ENCODE measurements around the gene MOK.

Gene MOK

DNA sequence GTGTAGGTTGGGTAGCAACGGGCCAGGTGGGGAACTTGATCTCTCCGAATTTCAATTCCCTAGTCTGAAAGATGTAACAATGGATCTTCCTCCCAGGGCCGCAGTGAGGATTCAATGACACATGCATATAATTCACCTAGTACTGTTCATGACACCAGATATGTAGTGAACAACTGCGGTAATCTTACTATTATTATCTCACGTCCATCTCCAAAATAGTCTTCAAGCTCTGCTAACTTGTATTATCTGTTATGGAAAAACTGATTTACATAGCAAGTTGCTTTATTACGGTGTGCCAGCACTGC, 26.4 kb downstream of the MOK start:
- no peak overlapping the region for H3K9ac ChIP-seq (ENCODE audit: low read length)
- H3K4me1 ChIP-seq (ENCODE audit: control insufficient read depth, low read depth, low read length), result no peaks in the 10 kb centered on the region
- no peak overlapping the region for H3K4me3 ChIP-seq (ENCODE audit: low read length)

DNA sequence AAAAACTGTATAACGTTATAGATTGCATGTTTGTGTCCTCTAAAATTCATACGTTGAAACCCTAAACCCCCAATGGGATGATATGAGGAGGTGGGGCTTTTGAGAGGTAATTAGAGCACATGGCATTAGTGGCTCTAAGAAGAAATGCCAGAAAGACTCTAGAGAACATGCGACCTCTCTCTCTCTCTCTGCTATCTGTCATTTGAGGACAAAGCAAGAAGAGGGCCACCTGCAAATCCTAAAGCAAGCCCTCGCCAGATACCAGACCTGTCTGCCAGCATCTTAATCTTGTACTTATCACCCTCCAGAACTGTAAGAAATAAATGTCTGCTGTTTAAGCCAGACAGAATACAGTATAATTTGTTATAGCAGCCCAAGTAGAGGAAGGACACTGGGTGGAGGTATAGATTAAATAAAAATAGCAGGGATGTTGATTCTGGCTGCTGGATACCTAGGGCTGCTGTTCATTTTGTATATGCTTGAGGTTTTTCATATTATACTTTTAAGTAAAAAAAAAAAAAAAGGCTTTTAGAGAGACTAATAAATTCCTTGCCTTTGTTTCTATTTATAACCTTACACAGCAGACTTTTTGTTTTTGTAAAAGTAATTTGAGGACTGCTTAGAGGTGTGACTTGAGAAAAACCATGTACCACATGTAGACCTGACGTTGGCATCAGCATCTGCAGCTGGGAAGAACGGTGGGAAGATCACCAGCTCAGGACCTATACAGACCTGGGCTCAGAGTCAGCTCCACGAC, 26.9 kb downstream of the MOK start:
- Histone ChIP-seq H3K27ac (ENCODE audit: low read length) (no peak overlapping the region), H3K36me3 (ENCODE audit: control insufficient read depth, low read depth, low read length) (no peaks in the 10 kb centered on the region), H3K9ac (ENCODE audit: low read length) (no peak overlapping the region), H3K4me3 (ENCODE audit: low read length) (no peak overlapping the region), H3K27me3 (ENCODE audit: control insufficient read depth, insufficient read depth, low read length) (no peaks in the 10 kb centered on the region), H3K9me3 (ENCODE audit: control insufficient read depth, low read depth, low read length) (no peaks in the 10 kb centered on the region), H3K4me1 (ENCODE audit: control insufficient read depth, low read depth, low read length) (no peaks in the 10 kb centered on the region)

More for the DNA sequence above, 26.4 kb downstream of the MOK start:
- H3K27ac ChIP-seq (ENCODE audit: low read length), result no peak overlapping the region
- no peaks in the 10 kb centered on the region for H3K9me3 ChIP-seq (ENCODE audit: control insufficient read depth, low read depth, low read length)
- no peaks in the 10 kb centered on the region for H3K36me3 ChIP-seq (ENCODE audit: control insufficient read depth, low read depth, low read length)
- H3K27me3 ChIP-seq (ENCODE audit: control insufficient read depth, insufficient read depth, low read length), result no peaks in the 10 kb centered on the region

DNA sequence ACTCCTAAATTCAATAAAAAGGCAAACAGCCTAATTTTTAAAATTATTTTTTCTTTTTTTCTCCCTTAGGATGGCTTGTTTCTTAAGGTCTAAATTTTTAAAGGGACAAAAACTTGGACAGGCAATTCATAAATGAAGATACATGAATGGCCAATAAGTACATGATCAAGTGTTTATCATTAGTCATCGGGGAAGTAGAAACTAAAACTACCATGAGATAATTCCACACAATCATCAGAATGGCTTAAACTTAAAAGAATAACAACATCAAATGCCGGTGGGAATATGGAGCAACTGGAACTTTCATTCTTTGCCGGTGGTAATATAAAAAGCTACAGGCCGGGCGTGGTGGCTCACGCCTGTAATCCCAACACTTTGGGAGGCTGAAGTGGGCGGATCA, 29.1 kb downstream of the MOK start:
- no peak overlapping the region for H3K9ac ChIP-seq (ENCODE audit: low read length)
- no peak overlapping the region for H3K27ac ChIP-seq (ENCODE audit: low read length)
- no peak overlapping the region for H3K4me3 ChIP-seq (ENCODE audit: low read length)
- no peaks in the 10 kb centered on the region for H3K36me3 ChIP-seq (ENCODE audit: control insufficient read depth, low read depth, low read length)
- H3K27me3 ChIP-seq (ENCODE audit: control insufficient read depth, insufficient read depth, low read length), result no peaks in the 10 kb centered on the region
- no peaks in the 10 kb centered on the region for H3K9me3 ChIP-seq (ENCODE audit: control insufficient read depth, low read depth, low read length)
- no peaks in the 10 kb centered on the region for H3K4me1 ChIP-seq (ENCODE audit: control insufficient read depth, low read depth, low read length)

DNA sequence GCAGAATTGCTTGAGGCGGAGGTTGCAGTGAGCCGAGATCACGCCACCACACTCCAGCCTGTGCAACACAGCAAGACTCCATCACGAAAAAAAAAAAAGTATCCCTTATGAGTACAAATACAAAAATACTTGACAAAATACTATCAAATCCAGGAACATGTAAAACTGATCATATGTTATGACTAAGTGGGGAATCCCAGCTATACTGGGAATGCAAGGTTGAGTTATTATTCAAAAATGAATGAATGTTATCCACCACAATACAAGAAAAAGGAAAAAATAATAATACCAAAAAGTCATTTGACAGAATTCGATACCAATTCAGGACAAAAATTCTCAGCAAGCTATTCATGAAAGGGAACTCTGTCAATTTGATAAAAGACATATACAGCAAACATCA, 32.6 kb downstream of the MOK start:
- Histone ChIP-seq H3K4me1 (ENCODE audit: control insufficient read depth, low read depth, low read length) (no peaks in the 10 kb centered on the region), H3K27me3 (ENCODE audit: control insufficient read depth, insufficient read depth, low read length) (no peaks in the 10 kb centered on the region), H3K27ac (ENCODE audit: low read length) (no peak overlapping the region), H3K36me3 (ENCODE audit: control insufficient read depth, low read depth, low read length) (no peaks in the 10 kb centered on the region), H3K4me3 (ENCODE audit: low read length) (no peak overlapping the region), H3K9ac (ENCODE audit: low read length) (no peak overlapping the region), H3K9me3 (ENCODE audit: control insufficient read depth, low read depth, low read length) (no peaks in the 10 kb centered on the region)

DNA sequence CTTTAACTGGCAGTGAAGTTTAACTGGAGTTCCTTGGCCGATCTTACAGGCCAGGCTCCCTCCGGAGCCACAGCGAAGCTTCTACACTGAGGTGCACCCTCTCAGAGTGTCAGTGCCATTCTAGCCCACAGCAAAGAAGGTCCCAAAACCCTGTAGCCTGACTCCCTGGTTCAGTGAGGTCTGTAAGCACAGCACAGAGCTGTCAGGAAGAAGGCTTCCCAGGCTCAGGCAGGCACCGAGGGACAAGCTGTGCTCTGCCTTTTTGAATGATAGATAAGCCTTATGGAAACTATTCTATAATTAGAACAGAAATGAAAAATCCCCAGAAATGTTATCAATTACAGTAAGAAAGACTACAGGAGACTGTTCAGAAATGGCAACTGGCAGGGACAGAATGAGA, 40.2 kb downstream of the MOK start:
- Histone ChIP-seq H3K4me3 (ENCODE audit: low read length) (no peak overlapping the region), H3K36me3 (ENCODE audit: control insufficient read depth, low read depth, low read length) (no peaks in the 10 kb centered on the region), H3K4me1 (ENCODE audit: control insufficient read depth, low read depth, low read length) (no peaks in the 10 kb centered on the region), H3K9ac (ENCODE audit: low read length) (peak overlapping the region; percentile 5), H3K27me3 (ENCODE audit: control insufficient read depth, insufficient read depth, low read length) (no peaks in the 10 kb centered on the region), H3K9me3 (ENCODE audit: control insufficient read depth, low read depth, low read length) (no peaks in the 10 kb centered on the region), H3K27ac (ENCODE audit: low read length) (no peak overlapping the region)

DNA sequence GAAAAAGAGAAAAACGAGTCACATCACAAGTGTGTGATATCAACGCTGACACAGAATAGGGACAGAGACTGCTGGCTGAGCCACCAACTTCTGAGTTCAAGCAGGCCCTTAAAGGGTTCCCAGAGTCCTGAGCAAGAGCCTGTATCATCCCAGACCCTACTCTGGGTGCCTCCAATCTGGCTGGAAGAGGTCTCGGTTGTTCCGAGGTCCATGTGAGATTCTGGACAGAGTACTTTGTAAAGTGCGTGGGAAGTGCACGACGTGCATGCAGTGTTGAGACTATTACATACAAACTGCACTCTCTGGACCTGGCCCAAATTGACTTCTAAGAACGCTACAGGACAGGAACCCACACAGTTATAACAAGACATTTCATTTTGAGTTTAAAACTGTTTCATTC, 40.6 kb downstream of the MOK start:
- H3K9me3 ChIP-seq (ENCODE audit: control insufficient read depth, low read depth, low read length), result no peaks in the 10 kb centered on the region
- no peak overlapping the region for H3K4me3 ChIP-seq (ENCODE audit: low read length)
- no peaks in the 10 kb centered on the region for H3K36me3 ChIP-seq (ENCODE audit: control insufficient read depth, low read depth, low read length)
- no peaks in the 10 kb centered on the region for H3K27me3 ChIP-seq (ENCODE audit: control insufficient read depth, insufficient read depth, low read length)
- H3K27ac ChIP-seq (ENCODE audit: low read length), result no peak overlapping the region
- no peaks in the 10 kb centered on the region for H3K4me1 ChIP-seq (ENCODE audit: control insufficient read depth, low read depth, low read length)
- H3K9ac ChIP-seq (ENCODE audit: low read length), result peak overlapping the region; percentile 5

DNA sequence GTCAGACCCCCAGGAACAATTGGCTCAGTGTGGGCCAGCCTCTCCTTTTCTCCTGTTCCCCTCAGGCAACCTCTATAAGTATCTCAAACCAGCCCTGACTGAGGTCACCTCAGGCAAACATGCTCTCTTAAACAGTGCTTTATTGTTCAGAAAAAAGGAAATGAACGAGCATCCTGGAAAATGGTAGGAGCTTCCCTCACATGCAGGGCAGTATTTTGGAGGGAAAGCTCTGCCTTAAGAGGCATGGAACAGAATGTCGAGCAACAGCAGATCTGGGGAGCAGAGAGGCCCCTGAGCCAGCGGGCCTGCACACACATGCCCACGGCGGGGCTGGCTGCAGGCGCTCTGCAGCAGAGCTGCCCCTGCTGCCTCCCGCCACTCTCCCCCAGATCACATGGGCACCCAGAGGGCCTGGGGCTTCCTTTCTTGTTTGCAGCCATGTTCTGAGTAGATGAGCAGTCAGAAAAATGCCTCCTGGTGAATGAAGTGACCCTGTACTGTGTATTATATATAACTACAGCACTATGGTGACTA, 42.0 kb downstream of the MOK start:
- Histone ChIP-seq H3K27ac (ENCODE audit: low read length) (no peak overlapping the region), H3K9me3 (ENCODE audit: control insufficient read depth, low read depth, low read length) (no peaks in the 10 kb centered on the region), H3K36me3 (ENCODE audit: control insufficient read depth, low read depth, low read length) (no peaks in the 10 kb centered on the region), H3K4me1 (ENCODE audit: control insufficient read depth, low read depth, low read length) (no peaks in the 10 kb centered on the region), H3K27me3 (ENCODE audit: control insufficient read depth, insufficient read depth, low read length) (no peaks in the 10 kb centered on the region), H3K9ac (ENCODE audit: low read length) (no peak overlapping the region), H3K4me3 (ENCODE audit: low read length) (no peak overlapping the region)

DNA sequence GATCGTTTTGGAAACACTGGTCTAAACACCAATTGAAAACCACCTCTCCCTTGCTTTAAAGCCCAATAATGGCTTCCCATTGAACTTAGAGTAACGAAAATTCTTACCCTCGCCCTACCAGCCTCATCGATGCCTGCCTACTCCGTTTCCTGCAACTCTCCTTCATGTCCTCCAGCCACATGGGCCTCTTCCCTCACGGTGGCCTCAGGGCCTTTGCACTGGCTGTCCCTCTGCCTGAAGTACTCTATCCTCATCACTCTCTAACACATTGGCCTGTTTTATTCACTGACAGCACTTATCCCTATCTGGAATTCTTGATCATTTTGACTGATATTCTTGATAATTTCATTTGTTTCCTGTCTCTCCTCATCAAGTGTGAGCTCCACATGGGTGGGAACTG, 46.8 kb downstream of the MOK start:
- H3K27ac ChIP-seq (ENCODE audit: low read length), result no peak overlapping the region
- no peaks in the 10 kb centered on the region for H3K9me3 ChIP-seq (ENCODE audit: control insufficient read depth, low read depth, low read length)
- no peaks in the 10 kb centered on the region for H3K4me1 ChIP-seq (ENCODE audit: control insufficient read depth, low read depth, low read length)
- no peaks in the 10 kb centered on the region for H3K27me3 ChIP-seq (ENCODE audit: control insufficient read depth, insufficient read depth, low read length)
- H3K36me3 ChIP-seq (ENCODE audit: control insufficient read depth, low read depth, low read length), result no peaks in the 10 kb centered on the region
- no peak overlapping the region for H3K4me3 ChIP-seq (ENCODE audit: low read length)
- H3K9ac ChIP-seq (ENCODE audit: low read length), result no peak overlapping the region

DNA sequence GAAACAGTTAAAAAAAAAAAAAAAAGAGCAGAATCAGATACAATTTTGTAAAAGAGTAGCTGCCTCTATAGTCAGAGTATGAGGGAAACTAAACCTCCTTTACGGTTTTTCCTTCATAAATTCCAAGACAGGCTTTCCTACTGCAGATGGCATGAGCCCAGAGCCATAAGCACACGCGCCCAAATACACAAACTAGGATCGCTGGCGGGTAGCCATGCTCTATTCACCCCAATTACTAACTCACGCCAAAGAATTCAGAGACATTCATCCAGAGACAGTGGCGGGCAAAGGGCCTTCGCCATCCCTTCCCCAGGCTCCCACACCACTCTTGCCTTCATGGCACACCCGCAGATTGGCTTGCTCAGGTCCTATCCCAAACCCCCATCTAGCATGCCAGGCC, 48.2 kb downstream of the MOK start:
- H3K27me3 ChIP-seq (ENCODE audit: control insufficient read depth, insufficient read depth, low read length), result no peaks in the 10 kb centered on the region
- H3K27ac ChIP-seq (ENCODE audit: low read length), result no peak overlapping the region
- H3K4me3 ChIP-seq (ENCODE audit: low read length), result no peak overlapping the region
- no peaks in the 10 kb centered on the region for H3K4me1 ChIP-seq (ENCODE audit: control insufficient read depth, low read depth, low read length)
- H3K9ac ChIP-seq (ENCODE audit: low read length), result no peak overlapping the region
- H3K9me3 ChIP-seq (ENCODE audit: control insufficient read depth, low read depth, low read length), result no peaks in the 10 kb centered on the region
- H3K36me3 ChIP-seq (ENCODE audit: control insufficient read depth, low read depth, low read length), result no peaks in the 10 kb centered on the region

DNA sequence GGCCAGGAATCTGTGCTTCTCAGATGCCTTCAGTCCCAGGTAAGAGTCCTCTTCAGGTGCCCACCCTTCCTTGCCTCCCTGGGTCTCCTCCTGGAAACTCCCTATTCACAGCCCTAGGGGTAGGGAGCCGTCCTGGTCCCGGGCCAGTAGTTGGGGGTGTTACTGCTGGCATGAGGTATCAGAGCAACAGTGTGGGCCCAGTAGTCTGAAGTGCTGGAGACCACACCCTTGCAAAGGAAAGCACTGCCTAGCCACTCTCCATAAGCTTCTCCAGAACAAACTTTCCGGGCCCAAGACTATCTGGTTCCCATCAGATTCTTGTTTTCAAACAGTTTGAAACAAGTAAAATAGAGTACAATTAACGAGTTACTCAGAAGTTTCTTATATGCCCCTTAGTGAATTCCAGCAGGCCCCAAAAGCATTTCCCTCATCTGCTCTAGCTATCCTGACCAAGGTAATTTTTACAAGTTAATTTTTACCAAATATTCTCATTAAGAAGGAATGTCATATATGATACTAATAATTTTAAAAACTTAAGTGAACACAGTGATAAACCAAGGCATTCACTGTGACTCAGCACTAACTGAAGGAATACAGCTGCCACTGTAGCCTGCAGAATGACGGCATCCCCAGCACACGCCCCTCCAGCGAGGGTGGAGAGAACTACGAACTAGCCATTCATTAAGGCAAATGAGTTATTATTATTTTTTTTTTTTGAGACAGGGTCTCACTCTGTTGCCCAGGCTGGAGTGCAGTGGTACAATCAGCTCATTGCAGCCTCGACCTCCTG, 49.4 kb downstream of the MOK start:
- no peaks in the 10 kb centered on the region for H3K4me1 ChIP-seq (ENCODE audit: control insufficient read depth, low read depth, low read length)
- no peaks in the 10 kb centered on the region for H3K36me3 ChIP-seq (ENCODE audit: control insufficient read depth, low read depth, low read length)
- no peak overlapping the region for H3K27ac ChIP-seq (ENCODE audit: low read length)

DNA sequence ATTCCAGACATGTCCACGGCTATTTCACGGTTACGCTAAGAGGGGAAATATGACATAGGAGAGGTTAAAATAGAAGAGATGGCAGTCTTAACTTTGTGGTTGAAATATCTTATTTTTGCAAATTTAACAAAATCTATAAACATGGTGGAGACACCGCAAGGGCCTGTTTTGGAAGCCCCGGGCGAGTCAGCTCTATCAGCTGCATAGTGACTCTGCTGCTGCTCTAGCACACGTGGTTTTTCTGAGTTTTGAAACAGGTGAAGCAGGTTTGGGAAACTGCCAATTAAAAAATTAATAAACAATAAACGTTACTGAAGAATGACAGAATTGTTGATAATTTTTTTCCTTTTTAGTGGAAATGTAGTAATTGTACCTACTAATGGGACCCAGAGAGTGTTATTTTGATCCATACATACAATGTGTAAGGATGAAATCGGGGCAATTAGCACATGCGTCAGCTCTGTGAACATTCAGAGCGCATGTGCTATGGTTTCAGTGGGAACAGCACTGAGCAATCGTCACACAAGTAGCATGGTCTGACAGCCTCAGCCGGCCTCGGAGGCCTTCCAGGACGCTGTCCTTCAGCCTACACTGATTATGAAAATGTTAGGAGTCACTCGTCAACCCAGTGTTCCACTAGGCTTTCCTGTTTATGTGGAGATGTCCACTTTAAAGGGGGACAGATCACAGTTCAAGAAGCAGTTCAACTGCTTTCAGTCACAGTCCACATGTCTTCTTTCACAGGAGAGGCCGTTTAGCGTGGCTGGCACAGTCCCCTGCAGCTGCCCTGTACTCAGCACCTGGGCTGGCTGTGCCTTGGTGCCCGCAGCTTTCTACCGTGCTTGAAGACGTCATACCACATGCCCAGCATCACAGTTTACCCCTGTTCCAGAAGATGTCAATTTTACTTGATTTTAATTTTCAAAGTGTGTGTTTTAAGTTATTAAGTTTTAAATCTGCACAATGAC, 51.8 kb downstream of the MOK start:
- no peak overlapping the region for H3K4me3 ChIP-seq (ENCODE audit: low read length)
- H3K4me1 ChIP-seq (ENCODE audit: control insufficient read depth, low read depth, low read length), result peaks cover 2% of the 10 kb centered on the region
- H3K27me3 ChIP-seq (ENCODE audit: control insufficient read depth, insufficient read depth, low read length), result peaks cover 20% of the 10 kb centered on the region
- no peaks in the 10 kb centered on the region for H3K9me3 ChIP-seq (ENCODE audit: control insufficient read depth, low read depth, low read length)
- H3K9ac ChIP-seq (ENCODE audit: low read length), result no peak overlapping the region
- H3K36me3 ChIP-seq (ENCODE audit: control insufficient read depth, low read depth, low read length), result no peaks in the 10 kb centered on the region
- H3K27ac ChIP-seq (ENCODE audit: low read length), result no peak overlapping the region

More for the DNA sequence above, 49.4 kb downstream of the MOK start:
- Histone ChIP-seq H3K27me3 (ENCODE audit: control insufficient read depth, insufficient read depth, low read length) (peaks cover 4% of the 10 kb centered on the region), H3K4me3 (ENCODE audit: low read length) (no peak overlapping the region), H3K9ac (ENCODE audit: low read length) (no peak overlapping the region), H3K9me3 (ENCODE audit: control insufficient read depth, low read depth, low read length) (no peaks in the 10 kb centered on the region)
